ENCODE data around the gene FABP3. TPM values are rescaled to one million over a fixed set of nuclear protein-coding genes. Genes with fewer than 3 reads are reported as not detected.

FABP3 gene
- polyA plus RNA-seq, 1 donor from 2014 or later = 7.1 TPM

- H3K36me3 ChIP-seq (ENCODE audit: insufficient read depth, low read length) = no peaks in the 10 kb centered on the region
- H3F3A ChIP-seq (ENCODE audit: insufficient read depth, low read length, poor library complexity, severe bottlenecking) = peaks cover 1% of the 10 kb centered on the region
- H3K4me3 ChIP-seq (ENCODE audit: low read length) = no peak overlapping the region
- peaks cover 13% of the 10 kb centered on the region for H3K79me2 ChIP-seq (replicated peaks; ENCODE audit: insufficient read depth, low read length)
- H4K20me1 ChIP-seq (ENCODE audit: insufficient read depth) = no peaks in the 10 kb centered on the region
- H2AFZ ChIP-seq (ENCODE audit: low read depth, low read length) = no peak overlapping the region
- H3K9me3 ChIP-seq (ENCODE audit: low read length) = no peaks in the 10 kb centered on the region
- TF ChIP-seq REST (IDR thresholded peaks at IDR 0.05; ENCODE audit: borderline replicate concordance) (no peak), RAD21 (conservative IDR thresholded peaks at IDR 0.05) (no peak), MXI1 (conservative IDR thresholded peaks at IDR 0.05; ENCODE audit: poor library complexity, severe bottlenecking) (no peak), TAF1 (IDR thresholded peaks at IDR 0.05; ENCODE audit: low read depth) (no peak), POLR2AphosphoS5 (IDR thresholded peaks at IDR 0.05) (no peak), EZH2 (IDR thresholded peaks at IDR 0.05; ENCODE audit: borderline replicate concordance, insufficient read depth, low read length, poor library complexity, severe bottlenecking) (no peak), CTCF (IDR thresholded peaks at IDR 0.05; ENCODE audit: poor library complexity, severe bottlenecking) (no peak), SMC3 (conservative IDR thresholded peaks at IDR 0.05; ENCODE audit: poor library complexity) (no peak), EP300 (conservative IDR thresholded peaks at IDR 0.05; ENCODE audit: poor library complexity, severe bottlenecking) (no peak)
- no peaks in the 10 kb centered on the region for H3K27me3 ChIP-seq (ENCODE audit: insufficient read depth, low read depth, low read length)
- H3K27ac ChIP-seq (ENCODE audit: low read length) = no peak overlapping the region
- H3K9ac ChIP-seq (ENCODE audit: low read length) = no peak overlapping the region
- no peak overlapping the region for H3K4me2 ChIP-seq (ENCODE audit: low read length)
- no peaks in the 10 kb centered on the region for H3K9me2 ChIP-seq (ENCODE audit: insufficient read depth, low read length)
These were observed 37.3 kb upstream of the FABP3 start for GRCh38 chr1:31409946-31410858.

GRCh38 chr1:31408788-31409318, 36.0 kb upstream of the FABP3 start:
- no peak overlapping the region for H3K27ac ChIP-seq (ENCODE audit: low read length)
- peaks cover 11% of the 10 kb centered on the region for H3K79me2 ChIP-seq (replicated peaks; ENCODE audit: insufficient read depth, low read length)
- no peak overlapping the region for H3K4me2 ChIP-seq (ENCODE audit: low read length)
- TF ChIP-seq EZH2 (IDR thresholded peaks at IDR 0.05; ENCODE audit: borderline replicate concordance, insufficient read depth, low read length, poor library complexity, severe bottlenecking) (no peak), MXI1 (conservative IDR thresholded peaks at IDR 0.05; ENCODE audit: poor library complexity, severe bottlenecking) (no peak), TAF1 (IDR thresholded peaks at IDR 0.05; ENCODE audit: low read depth) (no peak), CTCF (IDR thresholded peaks at IDR 0.05; ENCODE audit: poor library complexity, severe bottlenecking) (no peak), SMC3 (conservative IDR thresholded peaks at IDR 0.05; ENCODE audit: poor library complexity) (no peak), REST (IDR thresholded peaks at IDR 0.05; ENCODE audit: borderline replicate concordance) (no peak), POLR2AphosphoS5 (IDR thresholded peaks at IDR 0.05) (no peak), RAD21 (conservative IDR thresholded peaks at IDR 0.05) (no peak), EP300 (conservative IDR thresholded peaks at IDR 0.05; ENCODE audit: poor library complexity, severe bottlenecking) (no peak)
- H3K9me2 ChIP-seq (ENCODE audit: insufficient read depth, low read length) = no peaks in the 10 kb centered on the region
- no peak overlapping the region for H2AFZ ChIP-seq (ENCODE audit: low read depth, low read length)
- no peak overlapping the region for H3K4me3 ChIP-seq (ENCODE audit: low read length)
- no peaks in the 10 kb centered on the region for H4K20me1 ChIP-seq (ENCODE audit: insufficient read depth)
- no peaks in the 10 kb centered on the region for H3K27me3 ChIP-seq (ENCODE audit: insufficient read depth, low read depth, low read length)
- no peaks in the 10 kb centered on the region for H3K36me3 ChIP-seq (ENCODE audit: insufficient read depth, low read length)
- H3F3A ChIP-seq (ENCODE audit: insufficient read depth, low read length, poor library complexity, severe bottlenecking) = no peaks in the 10 kb centered on the region
- H3K9ac ChIP-seq (ENCODE audit: low read length) = no peak overlapping the region
- H3K9me3 ChIP-seq (ENCODE audit: low read length) = no peaks in the 10 kb centered on the region
